Measurements from ENCODE around the gene HDAC9.

The HDAC9 gene

GRCh38 chr7:18821554-18821953, 326.0 kb downstream of the HDAC9 start:
- Histone ChIP-seq H3K9ac (ENCODE audit: low read length) (no peak overlapping the region), H3K4me3 (ENCODE audit: low read length) (no peak overlapping the region), H2AFZ (ENCODE audit: low read depth, low read length) (no peak overlapping the region), H3K36me3 (replicated peaks; ENCODE audit: low read depth, low read length) (no peaks in the 10 kb centered on the region), H3K27me3 (ENCODE audit: low read depth, low read length) (no peaks in the 10 kb centered on the region), H3K9me3 (ENCODE audit: insufficient read depth, low read length) (no peaks in the 10 kb centered on the region), H4K20me1 (ENCODE audit: insufficient read depth, low read length) (no peaks in the 10 kb centered on the region), H3K27ac (ENCODE audit: low read length) (no peak overlapping the region), H3K4me2 (ENCODE audit: low read length) (no peak overlapping the region), H3K79me2 (ENCODE audit: low read length) (no peaks in the 10 kb centered on the region), H3K4me1 (ENCODE audit: low read length) (no peaks in the 10 kb centered on the region)
- TF ChIP-seq EZH2phosphoT487 (IDR thresholded peaks at IDR 0.05; ENCODE audit: low read depth), result no peak
- TF ChIP-seq, protein P1, sequence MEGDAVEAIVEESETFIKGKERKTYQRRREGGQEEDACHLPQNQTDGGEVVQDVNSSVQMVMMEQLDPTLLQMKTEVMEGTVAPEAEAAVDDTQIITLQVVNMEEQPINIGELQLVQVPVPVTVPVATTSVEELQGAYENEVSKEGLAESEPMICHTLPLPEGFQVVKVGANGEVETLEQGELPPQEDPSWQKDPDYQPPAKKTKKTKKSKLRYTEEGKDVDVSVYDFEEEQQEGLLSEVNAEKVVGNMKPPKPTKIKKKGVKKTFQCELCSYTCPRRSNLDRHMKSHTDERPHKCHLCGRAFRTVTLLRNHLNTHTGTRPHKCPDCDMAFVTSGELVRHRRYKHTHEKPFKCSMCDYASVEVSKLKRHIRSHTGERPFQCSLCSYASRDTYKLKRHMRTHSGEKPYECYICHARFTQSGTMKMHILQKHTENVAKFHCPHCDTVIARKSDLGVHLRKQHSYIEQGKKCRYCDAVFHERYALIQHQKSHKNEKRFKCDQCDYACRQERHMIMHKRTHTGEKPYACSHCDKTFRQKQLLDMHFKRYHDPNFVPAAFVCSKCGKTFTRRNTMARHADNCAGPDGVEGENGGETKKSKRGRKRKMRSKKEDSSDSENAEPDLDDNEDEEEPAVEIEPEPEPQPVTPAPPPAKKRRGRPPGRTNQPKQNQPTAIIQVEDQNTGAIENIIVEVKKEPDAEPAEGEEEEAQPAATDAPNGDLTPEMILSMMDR (IDR thresholded peaks at IDR 0.05; ENCODE audit: low read depth, low read length), result no peak

DNA sequence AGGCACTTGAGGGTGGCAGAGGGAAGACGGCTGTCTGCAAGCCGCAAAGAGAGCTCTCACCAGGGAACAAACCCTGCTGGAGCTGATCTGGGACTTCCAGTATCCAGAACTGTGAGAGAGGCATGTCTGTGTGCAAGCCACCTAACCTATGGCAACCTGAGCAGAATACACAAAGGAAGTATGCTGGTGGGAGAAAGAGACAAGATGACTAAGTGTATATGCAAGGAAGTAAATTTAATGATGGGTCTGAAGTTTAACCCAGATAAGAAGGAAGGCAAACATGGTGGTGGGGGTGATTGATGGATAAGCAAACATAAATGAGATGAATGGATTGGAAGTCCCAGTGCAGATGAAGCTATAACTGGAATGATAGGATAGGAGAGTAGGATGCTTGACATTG, 328.6 kb downstream of the HDAC9 start:
- Histone ChIP-seq H3K9me3 (ENCODE audit: insufficient read depth, low read length) (no peaks in the 10 kb centered on the region), H3K27ac (ENCODE audit: low read length) (no peak overlapping the region), H4K20me1 (ENCODE audit: insufficient read depth, low read length) (no peaks in the 10 kb centered on the region), H3K79me2 (ENCODE audit: low read length) (no peaks in the 10 kb centered on the region), H3K4me2 (ENCODE audit: low read length) (no peak overlapping the region), H3K27me3 (ENCODE audit: low read depth, low read length) (no peaks in the 10 kb centered on the region), H3K9ac (ENCODE audit: low read length) (no peak overlapping the region), H3K4me3 (ENCODE audit: low read length) (no peak overlapping the region), H2AFZ (ENCODE audit: low read depth, low read length) (no peak overlapping the region), H3K4me1 (ENCODE audit: low read length) (no peaks in the 10 kb centered on the region), H3K36me3 (replicated peaks; ENCODE audit: low read depth, low read length) (no peaks in the 10 kb centered on the region)
- TF ChIP-seq, protein P1 (IDR thresholded peaks at IDR 0.05; ENCODE audit: low read depth, low read length), result no peak
- TF ChIP-seq EZH2phosphoT487 (IDR thresholded peaks at IDR 0.05; ENCODE audit: low read depth), result no peak

DNA sequence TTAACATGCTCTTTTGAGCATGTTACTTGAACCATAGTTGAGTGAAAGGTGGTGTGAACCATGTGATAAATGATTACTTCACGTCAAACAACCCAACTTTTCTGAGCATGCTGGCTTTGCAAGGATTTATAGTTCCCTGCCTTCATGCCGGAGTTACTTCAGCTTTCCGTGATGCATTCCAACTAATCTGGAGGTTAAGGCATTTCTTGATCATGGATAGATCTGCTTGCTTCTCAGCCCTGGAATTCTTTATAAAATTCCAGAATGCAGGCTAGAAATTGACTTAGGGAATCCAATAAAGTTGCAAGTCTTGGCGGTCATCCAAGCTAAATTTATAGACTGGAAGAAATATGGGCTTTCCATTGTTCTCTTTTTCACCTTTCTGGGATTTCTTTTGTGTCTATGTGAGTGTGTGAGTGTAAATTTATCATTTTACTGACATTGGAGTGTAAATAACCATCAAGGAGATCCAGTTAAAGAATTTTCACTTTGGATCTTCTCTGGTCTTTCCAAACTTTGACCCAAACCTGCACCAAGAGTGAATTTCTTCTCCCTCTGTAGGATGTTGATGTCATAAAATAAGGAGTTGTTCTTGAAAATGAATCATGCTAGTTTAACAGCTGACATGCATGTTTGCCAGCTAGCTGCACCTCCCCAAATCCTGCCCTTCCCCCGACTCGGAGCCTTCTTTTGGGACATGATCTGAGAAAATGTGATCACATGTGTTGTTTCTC, 332.9 kb downstream of the HDAC9 start:
- no peak overlapping the region for H2AFZ ChIP-seq (ENCODE audit: low read depth, low read length)
- TF ChIP-seq, protein P1 (IDR thresholded peaks at IDR 0.05; ENCODE audit: low read depth, low read length), result no peak
- TF ChIP-seq EZH2phosphoT487 (IDR thresholded peaks at IDR 0.05; ENCODE audit: low read depth), result no peak

DNA sequence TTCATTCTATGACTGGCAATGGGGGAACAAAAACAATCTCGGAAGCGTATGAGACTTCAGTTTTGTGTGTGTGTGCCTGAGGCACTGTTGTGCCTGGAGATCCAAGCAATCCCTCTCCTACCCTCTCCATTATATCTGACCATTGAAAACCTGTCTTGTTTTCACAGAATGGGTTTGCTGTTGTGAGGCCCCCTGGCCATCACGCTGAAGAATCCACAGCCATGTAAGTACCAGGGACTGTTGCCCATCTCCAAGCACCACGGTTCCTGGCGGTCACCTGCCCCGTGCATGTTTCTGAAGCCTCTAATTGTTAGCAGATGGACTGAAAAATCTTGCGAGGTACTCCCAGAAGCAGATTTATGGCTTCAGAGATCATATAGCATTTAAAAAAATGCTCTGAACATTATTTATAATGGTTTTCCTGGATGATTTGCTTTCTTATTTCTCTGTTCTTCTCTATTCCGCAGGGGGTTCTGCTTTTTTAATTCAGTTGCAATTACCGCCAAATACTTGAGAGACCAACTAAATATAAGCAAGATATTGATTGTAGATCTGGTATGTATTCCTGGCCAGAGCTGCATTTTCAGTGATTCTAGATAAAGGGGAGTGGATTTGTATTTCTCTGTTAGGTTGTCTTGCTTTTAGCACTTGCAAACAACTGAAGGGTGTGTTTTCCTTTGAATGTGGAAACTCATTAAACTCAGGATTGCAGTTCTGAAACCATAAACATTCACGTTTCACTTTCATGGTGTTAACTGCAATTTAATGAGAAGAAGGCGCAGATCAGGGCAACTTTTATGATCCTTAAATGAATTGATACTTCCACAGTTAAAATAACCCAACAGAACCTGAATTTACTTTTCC, 333.7 kb downstream of the HDAC9 start:
- Histone ChIP-seq H3K9me3 (ENCODE audit: insufficient read depth, low read length) (no peaks in the 10 kb centered on the region), H3K36me3 (replicated peaks; ENCODE audit: low read depth, low read length) (no peaks in the 10 kb centered on the region), H3K27ac (ENCODE audit: low read length) (no peak overlapping the region), H4K20me1 (ENCODE audit: insufficient read depth, low read length) (no peaks in the 10 kb centered on the region), H3K4me1 (ENCODE audit: low read length) (no peaks in the 10 kb centered on the region), H3K4me3 (ENCODE audit: low read length) (no peak overlapping the region), H3K9ac (ENCODE audit: low read length) (no peak overlapping the region), H3K79me2 (ENCODE audit: low read length) (no peaks in the 10 kb centered on the region), H3K4me2 (ENCODE audit: low read length) (no peak overlapping the region), H2AFZ (ENCODE audit: low read depth, low read length) (no peak overlapping the region), H3K27me3 (ENCODE audit: low read depth, low read length) (no peaks in the 10 kb centered on the region)
- TF ChIP-seq, protein P1 (IDR thresholded peaks at IDR 0.05; ENCODE audit: low read depth, low read length), result no peak
- TF ChIP-seq EZH2phosphoT487 (IDR thresholded peaks at IDR 0.05; ENCODE audit: low read depth), result no peak

More for the DNA sequence above, 332.9 kb downstream of the HDAC9 start:
- Histone ChIP-seq H3K27ac (ENCODE audit: low read length) (no peak overlapping the region), H3K4me2 (ENCODE audit: low read length) (no peak overlapping the region), H3K27me3 (ENCODE audit: low read depth, low read length) (no peaks in the 10 kb centered on the region), H3K4me3 (ENCODE audit: low read length) (no peak overlapping the region), H3K79me2 (ENCODE audit: low read length) (no peaks in the 10 kb centered on the region), H3K4me1 (ENCODE audit: low read length) (no peaks in the 10 kb centered on the region), H3K9ac (ENCODE audit: low read length) (no peak overlapping the region), H3K9me3 (ENCODE audit: insufficient read depth, low read length) (no peaks in the 10 kb centered on the region), H3K36me3 (replicated peaks; ENCODE audit: low read depth, low read length) (no peaks in the 10 kb centered on the region), H4K20me1 (ENCODE audit: insufficient read depth, low read length) (no peaks in the 10 kb centered on the region)

Measured in OCI-LY3 (cell line).